Esophagus muscularis mucosa (tissue), 4 donors: Measurements from ENCODE around the gene PRKD2. TPM values are rescaled to one million over a fixed set of nuclear protein-coding genes. Genes with fewer than 3 reads are reported as not detected.

Experiments used
- DNase-seq: peaks from one replicate; pipeline ENCODE4 v3.0.0-alpha.2; 2017; ENCODE audit errors: extremely low spot score
- H3K27ac ChIP-seq, 4 donors: fragments of 200-600 bp; sonication (generic); replicated peaks in 1 of 4; 1 replicate in 3 of 4; 2 replicates in 1 of 4; pipeline ENCODE4 v1.5.1; 2016 to 2019; ENCODE audit warnings: mild to moderate bottlenecking in 1 of 4
- H3K27me3 ChIP-seq, 4 donors: fragments of 200-600 bp; sonication (generic); one replicate each; pipeline versions ENCODE4 v1.5.1 to v1.6.0; 2016 to 2019
- H3K36me3 ChIP-seq, 4 donors: fragments of 200-600 bp; sonication (generic); one replicate each; pipeline ENCODE4 v1.5.1; 2016 to 2019
- H3K4me1 ChIP-seq, 4 donors: fragments of 200-600 bp; sonication (generic); one replicate each; pipeline ENCODE4 v1.5.1; 2016 to 2019
- H3K4me3 ChIP-seq, 4 donors: fragments of 200-600 bp; sonication (generic); 1 replicate in 2 of 4; 2 replicates in 2 of 4; pipeline ENCODE4 v1.5.1; 2016 to 2019; ENCODE audit warnings: mild to moderate bottlenecking in 4 of 4, moderate library complexity in 1 of 4
- H3K9me3 ChIP-seq, 4 donors: fragments of 200-600 bp; sonication (generic); 1 replicate in 3 of 4; 2 replicates in 1 of 4; pipeline ENCODE4 v1.5.1; 2016 to 2019
- EP300 ChIP-seq: sonication (generic); formaldehyde crosslinking; IDR thresholded peaks from one replicate; pipeline ENCODE4 v1.6.1; 2017; ENCODE audit warnings: antibody characterized with exemption
- POLR2A ChIP-seq: fragments of 450-650 bp; IDR thresholded peaks from one replicate; pipeline ENCODE4 v1.6.1; 2017; ENCODE audit warnings: antibody characterized with exemption, moderate library complexity, mild to moderate bottlenecking, low read depth
- POLR2AphosphoS5 ChIP-seq, 2 donors: sonication (generic); formaldehyde crosslinking; IDR thresholded peaks; one replicate each; pipeline ENCODE4 v1.6.1; 2017; ENCODE audit warnings: antibody characterized with exemption in 2 of 2
- WGBS: methylation state at CpG from one replicate; pipeline ENCODE4 v1.1.5; 2018; 5-methylcytosine and 5-hydroxymethylcytosine counted together
- intact Hi-C: fragments of 100-400 bp; cut with DNase I; formaldehyde crosslinking; loops from one replicate; pipeline ENCODE4 v1.15.1; 2023
- total RNA-seq, 4 donors: library from RNA; depleted of rRNA; stranded (reverse); fragments of >200 nt; gene quantifications; one replicate each; pipeline versions ENCODE4 v1.1.0 to v1.2.1, GENCODE V29; 2016
- TF ChIP-seq, protein P1 (sequence below), 3 experiments: fragments of 200-600 bp in 2 of 3; fragments of 450-650 bp in 1 of 3; sonication (generic) in 2 of 3; IDR thresholded peaks; one replicate each; pipeline ENCODE4 v1.5.1; 2017 to 2019; ENCODE audit warnings: antibody characterized with exemption in 3 of 3, mild to moderate bottlenecking in 2 of 3, moderate library complexity in 1 of 3

PRKD2 gene
- total RNA-seq, 4 donors from 2014 or later: 12.8 to 33.3 (median 22.4) TPM

DNA sequence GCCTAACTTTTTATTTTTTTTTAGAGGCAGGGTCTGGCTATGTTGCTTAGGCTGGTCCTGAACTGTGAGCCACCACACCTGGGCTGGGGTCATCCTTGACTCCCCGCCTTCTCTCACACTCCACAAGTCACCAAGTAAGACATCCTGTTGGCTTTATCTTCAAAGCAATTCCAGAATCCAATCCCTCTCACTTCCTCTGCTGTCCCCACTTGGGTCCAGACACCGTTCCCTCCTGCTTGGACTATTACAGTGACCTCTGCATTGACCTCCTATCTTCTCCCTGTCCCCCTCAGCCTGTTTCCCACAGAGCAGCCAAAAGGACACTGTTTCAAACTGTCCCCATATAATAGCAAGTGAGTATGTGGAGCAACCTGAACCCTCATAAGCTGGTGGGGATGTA is 76.3 kb downstream of the PRKD2 start:
- 84% methylated on average over 2 of the region's 2 CpGs for WGBS

GRCh38 chr19:46639358-46640182 is 77.3 kb downstream of the PRKD2 start:
- DNase-seq: no peak
- intact Hi-C loops: no loop called here
- TF ChIP-seq POLR2AphosphoS5 (IDR thresholded peaks at IDR 0.05) (peak; percentile 66 to 80), EP300 (no peak)

More for the DNA sequence above, 76.3 kb downstream of the PRKD2 start:
- no peaks in the 10 kb centered on the region for H3K36me3 ChIP-seq
- peak overlapping the region in 2 of 4 donors; percentile 88 to 91 for H3K27ac ChIP-seq
- H3K27me3 ChIP-seq: no peaks in the 10 kb centered on the region
- TF ChIP-seq POLR2A: no peak
- TF ChIP-seq, protein P1, sequence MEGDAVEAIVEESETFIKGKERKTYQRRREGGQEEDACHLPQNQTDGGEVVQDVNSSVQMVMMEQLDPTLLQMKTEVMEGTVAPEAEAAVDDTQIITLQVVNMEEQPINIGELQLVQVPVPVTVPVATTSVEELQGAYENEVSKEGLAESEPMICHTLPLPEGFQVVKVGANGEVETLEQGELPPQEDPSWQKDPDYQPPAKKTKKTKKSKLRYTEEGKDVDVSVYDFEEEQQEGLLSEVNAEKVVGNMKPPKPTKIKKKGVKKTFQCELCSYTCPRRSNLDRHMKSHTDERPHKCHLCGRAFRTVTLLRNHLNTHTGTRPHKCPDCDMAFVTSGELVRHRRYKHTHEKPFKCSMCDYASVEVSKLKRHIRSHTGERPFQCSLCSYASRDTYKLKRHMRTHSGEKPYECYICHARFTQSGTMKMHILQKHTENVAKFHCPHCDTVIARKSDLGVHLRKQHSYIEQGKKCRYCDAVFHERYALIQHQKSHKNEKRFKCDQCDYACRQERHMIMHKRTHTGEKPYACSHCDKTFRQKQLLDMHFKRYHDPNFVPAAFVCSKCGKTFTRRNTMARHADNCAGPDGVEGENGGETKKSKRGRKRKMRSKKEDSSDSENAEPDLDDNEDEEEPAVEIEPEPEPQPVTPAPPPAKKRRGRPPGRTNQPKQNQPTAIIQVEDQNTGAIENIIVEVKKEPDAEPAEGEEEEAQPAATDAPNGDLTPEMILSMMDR (IDR thresholded peaks at IDR 0.05): no peak
- no peak for TF ChIP-seq POLR2AphosphoS5 (IDR thresholded peaks at IDR 0.05)
- no peak for TF ChIP-seq EP300
- H3K9me3 ChIP-seq: no peaks in the 10 kb centered on the region
- H3K4me3 ChIP-seq: no peak overlapping the region
- H3K4me1 ChIP-seq: peaks cover 18 to 49% (median 40%) of the 10 kb centered on the region in 4 donors
- intact Hi-C loops: no loop called here
- no peak for DNase-seq

DNA sequence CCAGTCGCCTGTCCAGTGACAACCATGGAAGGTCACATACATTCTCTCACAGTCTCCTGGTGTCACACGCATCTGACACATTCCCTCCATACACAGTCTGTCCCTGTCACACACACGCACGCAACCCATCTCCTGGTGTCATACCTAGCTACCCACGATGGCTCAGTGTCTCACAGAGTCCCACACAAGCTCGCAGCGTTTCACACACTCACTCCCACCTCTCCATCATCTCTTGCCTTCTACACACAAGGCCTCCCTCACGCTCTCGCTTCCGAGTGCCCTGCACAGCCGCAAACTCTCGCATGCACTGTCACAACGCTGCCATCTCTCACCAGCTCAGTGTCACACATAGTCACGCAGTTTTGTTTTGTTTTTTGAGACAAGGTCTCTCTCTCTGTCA is 79.7 kb downstream of the PRKD2 start:
- H3K9me3 ChIP-seq: no peaks in the 10 kb centered on the region
- no peak overlapping the region for H3K27ac ChIP-seq
- WGBS: 89% methylated on average over 14 of the region's 14 CpGs
- H3K36me3 ChIP-seq: no peaks in the 10 kb centered on the region
- DNase-seq: no peak
- intact Hi-C loops: no loop called here
- H3K4me3 ChIP-seq: no peak overlapping the region
- TF ChIP-seq EP300: no peak
- no peak for TF ChIP-seq POLR2AphosphoS5 (IDR thresholded peaks at IDR 0.05)
- TF ChIP-seq, protein P1 (IDR thresholded peaks at IDR 0.05): no peak
- no peak for TF ChIP-seq POLR2A
- peaks cover 0 to 10% (median 0%) of the 10 kb centered on the region in 4 donors for H3K27me3 ChIP-seq
- peaks cover 32 to 56% (median 45%) of the 10 kb centered on the region in 4 donors for H3K4me1 ChIP-seq

More at GRCh38 chr19:46639358-46640182, 77.3 kb downstream of the PRKD2 start:
- 30% methylated on average over 10 of the region's 49 CpGs for WGBS
- Histone ChIP-seq H3K9me3 (no peaks in the 10 kb centered on the region), H3K4me1 (peaks cover 24 to 46% (median 36%) of the 10 kb centered on the region in 4 donors), H3K27ac (peak overlapping the region; percentile 84 to 91 (median 90)), H3K27me3 (peaks cover 0 to 7% (median 0%) of the 10 kb centered on the region in 4 donors), H3K4me3 (peak overlapping the region; percentile 52 to 65 (median 58)), H3K36me3 (no peaks in the 10 kb centered on the region)

DNA sequence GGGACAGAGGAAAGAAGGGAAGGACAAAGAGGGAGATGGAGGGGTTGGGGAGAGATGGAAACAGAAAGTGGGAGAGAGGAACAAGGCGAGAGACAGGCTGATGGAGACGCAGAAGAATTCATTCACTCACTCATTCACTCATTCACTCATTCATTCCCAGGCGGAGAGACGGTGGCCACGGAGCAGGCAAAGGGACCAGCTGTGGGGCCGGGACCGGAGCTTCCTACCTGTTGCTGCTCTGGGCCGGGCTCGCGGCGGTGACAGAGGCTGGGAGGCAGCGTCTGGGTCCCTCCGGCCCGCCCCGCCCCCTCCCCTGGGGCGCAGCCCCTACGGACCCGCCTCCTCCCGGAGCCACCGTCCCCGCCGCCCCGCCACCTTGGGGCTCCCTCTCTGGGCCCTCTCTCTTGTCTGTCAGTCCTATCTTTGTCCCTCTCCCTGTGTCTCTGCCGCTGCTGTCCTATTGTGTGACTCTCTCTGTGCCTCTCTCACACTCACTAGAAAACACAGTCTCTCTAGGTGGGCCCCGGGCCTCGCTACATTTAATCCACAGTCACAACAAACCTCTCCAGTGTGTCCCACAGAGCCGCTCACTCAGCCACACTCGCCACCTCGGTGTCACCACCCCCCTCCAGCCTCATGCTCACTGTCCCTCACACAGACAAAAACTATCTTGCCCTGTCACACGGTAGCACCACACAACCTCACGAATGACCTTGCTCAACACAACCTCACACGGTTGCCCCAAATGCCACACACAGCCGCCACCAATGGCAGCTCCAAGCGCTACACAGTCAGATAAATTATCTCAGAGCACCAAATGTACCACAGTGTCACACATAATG is 80.8 kb downstream of the PRKD2 start, which contains the start of gene GNG8:
Gene GNG8, minus strand, starts transcription at position 283 of the 842 bp plus-strand sequence. CDS start 1,520 bp downstream, outside the sequence.
- Histone ChIP-seq H3K9me3 (no peaks in the 10 kb centered on the region), H3K27ac (peak within 1 kb of the TSS in 1 of 4 donors; percentile 9), H3K4me1 (peaks cover 32 to 65% (median 50%) of the 10 kb centered on the region in 4 donors), H3K36me3 (no peaks in the 10 kb centered on the region), H3K4me3 (no peak within 1 kb of the TSS), H3K27me3 (peaks cover 0 to 10% (median 0%) of the 10 kb centered on the region in 4 donors)
- TF ChIP-seq POLR2AphosphoS5 (IDR thresholded peaks at IDR 0.05): no peak
- TF ChIP-seq POLR2A: no peak
- TF ChIP-seq, protein P1 (IDR thresholded peaks at IDR 0.05): no peak
- no peak for TF ChIP-seq EP300
- WGBS: 57% methylated on average over 22 of the region's 34 CpGs
- no peak for DNase-seq
- intact Hi-C loops: no loop called here
